ENCODE measurements around the gene TMEM179. TPM values are rescaled to one million over a fixed set of nuclear protein-coding genes. Genes with fewer than 3 reads are reported as not detected.

The TMEM179 gene
- total RNA-seq, 4 donors from 2014 or later, result 0.46 to 1.9 (median 0.72) TPM

- Histone ChIP-seq H3K4me1 (peaks cover 0 to 8% (median 0%) of the 10 kb centered on the region in 3 donors), H3K36me3 (no peaks in the 10 kb centered on the region), H3K4me3 (no peak overlapping the region), H3K9me3 (no peaks in the 10 kb centered on the region), H3K27me3 (peaks cover 73% of the 10 kb centered on the region), H3K27ac (no peak overlapping the region)
- TF ChIP-seq EP300 (IDR thresholded peaks at IDR 0.05), result no peak
- TF ChIP-seq POLR2AphosphoS5 (IDR thresholded peaks at IDR 0.05), result no peak
- no peak for TF ChIP-seq POLR2A (IDR thresholded peaks at IDR 0.05)
- TF ChIP-seq, protein P1, sequence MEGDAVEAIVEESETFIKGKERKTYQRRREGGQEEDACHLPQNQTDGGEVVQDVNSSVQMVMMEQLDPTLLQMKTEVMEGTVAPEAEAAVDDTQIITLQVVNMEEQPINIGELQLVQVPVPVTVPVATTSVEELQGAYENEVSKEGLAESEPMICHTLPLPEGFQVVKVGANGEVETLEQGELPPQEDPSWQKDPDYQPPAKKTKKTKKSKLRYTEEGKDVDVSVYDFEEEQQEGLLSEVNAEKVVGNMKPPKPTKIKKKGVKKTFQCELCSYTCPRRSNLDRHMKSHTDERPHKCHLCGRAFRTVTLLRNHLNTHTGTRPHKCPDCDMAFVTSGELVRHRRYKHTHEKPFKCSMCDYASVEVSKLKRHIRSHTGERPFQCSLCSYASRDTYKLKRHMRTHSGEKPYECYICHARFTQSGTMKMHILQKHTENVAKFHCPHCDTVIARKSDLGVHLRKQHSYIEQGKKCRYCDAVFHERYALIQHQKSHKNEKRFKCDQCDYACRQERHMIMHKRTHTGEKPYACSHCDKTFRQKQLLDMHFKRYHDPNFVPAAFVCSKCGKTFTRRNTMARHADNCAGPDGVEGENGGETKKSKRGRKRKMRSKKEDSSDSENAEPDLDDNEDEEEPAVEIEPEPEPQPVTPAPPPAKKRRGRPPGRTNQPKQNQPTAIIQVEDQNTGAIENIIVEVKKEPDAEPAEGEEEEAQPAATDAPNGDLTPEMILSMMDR (IDR thresholded peaks at IDR 0.05), result no peak
- WGBS, 2 donors (ENCODE audit: low coverage in 1 of 2), result 72 to 75% methylated on average over 3 to 4 of the region's 17 CpGs
- ATAC-seq, result no peak
Observed at GRCh38 chr14:104544362-104544961, 60.1 kb downstream of the TMEM179 start.

DNA sequence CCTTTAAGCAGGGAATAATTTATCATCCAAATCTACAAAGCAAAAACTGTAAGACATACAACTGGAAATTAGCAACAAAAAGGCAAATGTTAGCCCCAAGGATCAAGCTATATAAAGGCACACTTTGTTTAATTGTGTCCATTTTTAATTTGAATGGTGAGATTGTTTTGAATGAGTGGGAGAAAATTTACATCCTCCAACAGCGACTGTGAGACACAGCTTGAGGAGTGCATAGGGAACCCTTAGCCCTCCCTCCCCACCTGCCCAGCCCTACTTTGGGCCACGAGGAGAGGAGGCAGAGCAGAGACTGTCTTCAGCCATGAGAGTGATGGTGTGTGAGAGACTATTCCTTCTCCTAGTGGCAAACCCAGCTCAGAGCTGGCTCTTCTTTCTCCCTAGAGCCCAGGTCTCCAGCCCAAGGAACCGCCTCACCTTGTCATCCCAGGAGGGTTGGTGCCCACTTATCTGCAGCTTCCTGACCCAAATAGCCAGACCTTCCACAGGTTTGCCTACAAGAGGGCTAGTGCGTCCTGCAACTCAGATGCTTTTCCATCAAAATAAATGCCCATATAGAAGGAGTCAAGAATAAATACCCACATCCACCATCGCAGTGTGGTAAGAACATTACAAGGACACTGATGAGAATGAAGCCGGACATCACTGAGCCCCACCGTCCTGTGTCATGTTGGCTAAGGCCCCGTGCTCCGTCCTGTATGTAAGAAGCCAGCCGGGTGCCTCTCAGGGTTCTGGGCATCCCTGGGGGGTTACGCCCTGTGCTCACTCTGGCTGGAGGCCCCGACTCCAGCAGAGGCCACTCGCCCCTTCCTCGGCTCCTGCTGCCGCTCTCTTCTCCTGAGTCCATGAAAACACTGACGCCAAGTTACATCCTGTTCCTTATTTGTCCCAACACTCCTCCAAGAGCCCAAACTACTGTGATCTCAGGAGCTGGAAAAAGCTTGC lies 61.4 kb downstream of the TMEM179 start:
- Histone ChIP-seq H3K9me3 (no peaks in the 10 kb centered on the region), H3K4me3 (no peak overlapping the region), H3K36me3 (no peaks in the 10 kb centered on the region), H3K27ac (no peak overlapping the region), H3K27me3 (peaks cover 69% of the 10 kb centered on the region), H3K4me1 (peaks cover 0 to 8% (median 0%) of the 10 kb centered on the region in 3 donors)
- ATAC-seq, result no peak
- TF ChIP-seq POLR2AphosphoS5 (IDR thresholded peaks at IDR 0.05), result no peak
- no peak for TF ChIP-seq POLR2A (IDR thresholded peaks at IDR 0.05)
- 17 to 96% methylated on average over 1 to 9 of the region's 16 CpGs for WGBS, 2 donors (ENCODE audit: low coverage in 1 of 2)

DNA sequence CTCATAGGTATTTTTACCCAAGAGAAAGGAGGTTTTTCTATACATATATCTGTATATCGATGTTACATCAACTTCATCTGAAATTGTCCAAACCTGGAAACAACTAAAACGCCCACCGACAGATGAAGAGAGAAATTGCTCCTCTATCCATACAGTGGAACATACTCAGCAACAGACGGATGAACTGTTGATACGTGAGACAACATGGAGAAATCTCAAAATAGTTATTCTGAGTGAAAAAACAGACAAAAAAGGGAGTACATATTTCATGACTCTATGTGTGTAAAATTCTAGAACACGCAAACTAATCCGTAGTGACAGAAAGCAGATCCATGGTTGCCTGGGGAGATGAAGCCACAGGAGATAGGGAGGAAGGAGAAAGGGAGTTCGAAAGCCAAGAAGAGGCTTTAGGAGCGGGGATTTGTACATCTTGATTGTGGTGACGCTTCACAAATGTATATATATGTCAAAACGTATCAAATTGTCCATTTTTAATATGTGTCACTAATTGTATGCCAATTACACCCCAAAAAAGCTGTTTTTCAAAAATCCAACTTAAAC lies 62.6 kb downstream of the TMEM179 start:
- Histone ChIP-seq H3K4me3 (no peak overlapping the region), H3K9me3 (no peaks in the 10 kb centered on the region), H3K27me3 (peaks cover 67% of the 10 kb centered on the region), H3K27ac (no peak overlapping the region), H3K36me3 (no peaks in the 10 kb centered on the region), H3K4me1 (peaks cover 0 to 8% (median 0%) of the 10 kb centered on the region in 3 donors)
- ATAC-seq, result no peak
- 39 to 63% methylated on average over 11 of the region's 11 CpGs for WGBS, 2 donors (ENCODE audit: low coverage in 1 of 2)
- TF ChIP-seq, protein P1 (IDR thresholded peaks at IDR 0.05), result no peak
- no peak for TF ChIP-seq POLR2A (IDR thresholded peaks at IDR 0.05)
- TF ChIP-seq POLR2AphosphoS5 (IDR thresholded peaks at IDR 0.05), result no peak
- TF ChIP-seq EP300 (IDR thresholded peaks at IDR 0.05), result no peak

Other genes starting within 250 kb of the TMEM179 start
- under 1 TPM in 2 of 4 donors, not detected in 2; 0.54 to 0.78 TPM for gene C14orf180, start 25.0 kb downstream of the TMEM179 start, total RNA-seq
- gene INF2, start 84.8 kb upstream of the TMEM179 start, total RNA-seq, result 100 to 1,000 TPM in 1 of 4 donors, 10 to 100 TPM in 3; 44.6 to 102 (median 64.7) TPM
- 10 to 100 TPM in 2 of 4 donors, 1 to 10 TPM in 2; 5.1 to 32.2 (median 8.8) TPM for gene ADSS1, start 119.5 kb upstream of the TMEM179 start, total RNA-seq
- gene SIVA1, start 148.4 kb upstream of the TMEM179 start, total RNA-seq, result 100 to 1,000 TPM; 188 to 513 (median 363) TPM
- gene AKT1, start 191.0 kb upstream of the TMEM179 start, total RNA-seq, result 100 to 1,000 TPM; 134 to 283 (median 143) TPM
- gene ZBTB42, start 196.3 kb upstream of the TMEM179 start, total RNA-seq, result 1 to 10 TPM; 2.0 to 4.8 (median 3.2) TPM